DMS114 treated with DMSO at 0.1 percent for 48 hours (cell line): ENCODE results near the gene MPHOSPH6.
"Not testable (repeated sequence)": the region's sequence is repeated elsewhere in the genome, so short reads cannot be mapped to it uniquely, and the experiment has no call there.

Experiments used
- DNase-seq: peaks from one replicate; lab custom pipeline; 2025; ENCODE audit not compliant: unreplicated experiment; lab: John Stamatoyannopoulos, UW

MPHOSPH6 gene

GRCh38 chr16:82169861-82170845 lies at the start of gene MPHOSPH6:
Gene MPHOSPH6 (minus strand): TSS chr16:82170224. CDS start chr16:82170175, 49 bp downstream.
- peak; percentile 72 for DNase-seq

GRCh38 chr16:82219298-82219697 lies 49.3 kb upstream of the MPHOSPH6 start:
- no peak for DNase-seq

- DNase-seq = not testable (repeated sequence)
Measured at GRCh38 chr16:82209314-82209713, 39.3 kb upstream of the MPHOSPH6 start.

- DNase-seq = no peak
Measured at GRCh38 chr16:82203198-82203597, 33.2 kb upstream of the MPHOSPH6 start.

GRCh38 chr16:82201926-82202325 lies 31.9 kb upstream of the MPHOSPH6 start:
- DNase-seq = no peak

GRCh38 chr16:82201351-82201750 lies 31.3 kb upstream of the MPHOSPH6 start:
- DNase-seq = no peak

- no peak for DNase-seq
Measured at GRCh38 chr16:82199209-82199608, 29.2 kb upstream of the MPHOSPH6 start.

GRCh38 chr16:82197540-82198240 lies 27.7 kb upstream of the MPHOSPH6 start:
- DNase-seq = no peak

GRCh38 chr16:82195917-82196494 lies 26.0 kb upstream of the MPHOSPH6 start:
- no peak for DNase-seq

- DNase-seq = no peak
Measured at GRCh38 chr16:82194086-82194485, 24.1 kb upstream of the MPHOSPH6 start.

GRCh38 chr16:82192665-82193064 lies 22.6 kb upstream of the MPHOSPH6 start:
- no peak for DNase-seq

GRCh38 chr16:82190386-82190785 lies 20.4 kb upstream of the MPHOSPH6 start:
- DNase-seq = no peak

GRCh38 chr16:82187829-82188228 lies 17.8 kb upstream of the MPHOSPH6 start:
- no peak for DNase-seq

GRCh38 chr16:82185012-82185411 lies 15.0 kb upstream of the MPHOSPH6 start:
- DNase-seq = no peak

GRCh38 chr16:82184213-82184612 lies 14.2 kb upstream of the MPHOSPH6 start:
- no peak for DNase-seq

- DNase-seq = no peak
Measured at GRCh38 chr16:82183004-82183397, 13.0 kb upstream of the MPHOSPH6 start.

GRCh38 chr16:82182266-82183003 lies 12.4 kb upstream of the MPHOSPH6 start:
- DNase-seq = no peak

GRCh38 chr16:82181461-82182185 lies 11.6 kb upstream of the MPHOSPH6 start:
- DNase-seq = no peak

- DNase-seq = no peak
Measured at GRCh38 chr16:82178352-82178751, 8.3 kb upstream of the MPHOSPH6 start.

GRCh38 chr16:82177555-82177954 lies 7.5 kb upstream of the MPHOSPH6 start:
- DNase-seq = no peak
